HEK293 (cell line): ENCODE measurements around the gene ROCK1.

Source experiments
- CTCF ChIA-PET: fragments of 350-600 bp; formaldehyde crosslinking; extraction: SDS; loops from one replicate; lab custom pipeline; 2021; ENCODE audit warnings: antibody characterized with exemption; lab: Yijun Ruan, JAX
- POLR2A ChIA-PET: fragments of 300-600 bp; formaldehyde crosslinking; extraction: SDS; loops from one replicate; lab custom pipeline; 2020; ENCODE audit warnings: antibody characterized with exemption, inconsistent platforms; lab: Yijun Ruan, JAX
- H3K27ac ChIP-seq: fragments of 200-500 bp; sonication (Bioruptor generic); 2 replicates; pipeline ENCODE4 v1.5.1; 2014; ENCODE audit warnings: low read depth, low read length, control low read depth, inconsistent platforms; ENCODE audit errors: extremely low read depth
- H3K36me3 ChIP-seq, 2 experiments: fragments of 200-500 bp in 1 of 2; sonication (Bioruptor generic) in 1 of 2; 1 replicate in 1 of 2; 2 replicates in 1 of 2; pipeline ENCODE4 v1.5.1; 2014 to 2017; ENCODE audit warnings: inconsistent platforms in 2 of 2, low read length in 2 of 2; ENCODE audit not compliant: control insufficient read depth in 2 of 2, insufficient read depth in 1 of 2
- H3K4me1 ChIP-seq: fragments of 200-500 bp; sonication (Bioruptor generic); 2 replicates; pipeline ENCODE4 v1.5.1; 2014; ENCODE audit warnings: mild to moderate bottlenecking, low read length, inconsistent platforms; ENCODE audit not compliant: control insufficient read depth, insufficient read depth
- H3K4me3 ChIP-seq: 2 replicates; pipeline ENCODE4 v1.5.1; 2011; ENCODE audit warnings: low read depth, mild to moderate bottlenecking, control low read depth, low read length, moderate library complexity
- H3K9me3 ChIP-seq: fragments of 200-500 bp; sonication (Bioruptor generic); 2 replicates; pipeline ENCODE4 v1.5.1; 2014; ENCODE audit warnings: low read depth, low read length, inconsistent platforms; ENCODE audit not compliant: control insufficient read depth, insufficient read depth
- KLF16 ChIP-seq: fragments of 450-650 bp; formaldehyde crosslinking; IDR thresholded peaks from 2 replicates; pipeline ENCODE4 v1.5.1; 2017; ENCODE audit warnings: missing biosample characterization, missing genetic modification characterization
- MEIS1 ChIP-seq: sonication (generic); formaldehyde crosslinking; IDR thresholded peaks from 2 replicates; pipeline ENCODE4 v1.8.1; 2022; ENCODE audit warnings: missing genetic modification reagents, mild to moderate bottlenecking, borderline replicate concordance
- PRDM1 ChIP-seq: fragments of 450-650 bp; formaldehyde crosslinking; IDR thresholded peaks from 2 replicates; pipeline ENCODE4; 2016; ENCODE audit warnings: missing biosample characterization, missing genetic modification characterization
- SETDB1 ChIP-seq: IDR thresholded peaks from one replicate; pipeline ENCODE4 v1.6.1; 2017; ENCODE audit warnings: mild to moderate bottlenecking, low read length, moderate library complexity, mixed read lengths; ENCODE audit not compliant: insufficient read length
- SP7 ChIP-seq: fragments of 450-650 bp; formaldehyde crosslinking; IDR thresholded peaks from 2 replicates; pipeline ENCODE4 v1.5.1; 2016; ENCODE audit warnings: missing biosample characterization, missing genetic modification characterization
- TRIM28 ChIP-seq: IDR thresholded peaks from 2 replicates; pipeline ENCODE4 v1.6.1; 2011; ENCODE audit warnings: low read length, control low read depth, borderline replicate concordance
- ZNF140 ChIP-seq: fragments of 450-650 bp; formaldehyde crosslinking; IDR thresholded peaks from 2 replicates; pipeline ENCODE4 v1.5.1; 2016; ENCODE audit warnings: missing biosample characterization, missing genetic modification characterization
- ZNF23 ChIP-seq: fragments of 450-650 bp; formaldehyde crosslinking; IDR thresholded peaks from 2 replicates; pipeline ENCODE4 v1.5.1; 2016; ENCODE audit warnings: missing biosample characterization, missing genetic modification characterization, borderline replicate concordance
- ZNF248 ChIP-seq: fragments of 450-650 bp; formaldehyde crosslinking; IDR thresholded peaks from 2 replicates; pipeline ENCODE4 v1.5.1; 2017; ENCODE audit warnings: missing biosample characterization, missing genetic modification characterization
- ZNF280D ChIP-seq: fragments of 450-650 bp; formaldehyde crosslinking; IDR thresholded peaks from 2 replicates; pipeline ENCODE4 v1.5.1; 2016; ENCODE audit warnings: missing biosample characterization, missing genetic modification characterization
- ZNF350 ChIP-seq: fragments of 450-650 bp; formaldehyde crosslinking; IDR thresholded peaks from 2 replicates; pipeline ENCODE4 v1.5.0; 2017; ENCODE audit warnings: missing biosample characterization, mild to moderate bottlenecking, missing genetic modification characterization
- ZNF404 ChIP-seq: fragments of 450-650 bp; formaldehyde crosslinking; IDR thresholded peaks from 2 replicates; pipeline ENCODE4 v1.5.1; 2017; ENCODE audit warnings: missing biosample characterization, missing genetic modification characterization
- ZNF426 ChIP-seq: fragments of 450-650 bp; formaldehyde crosslinking; IDR thresholded peaks from 2 replicates; pipeline ENCODE4 v1.5.1; 2017; ENCODE audit warnings: missing biosample characterization, missing genetic modification characterization, mild to moderate bottlenecking, inconsistent platforms, moderate library complexity
- ZNF514 ChIP-seq: fragments of 450-650 bp; formaldehyde crosslinking; IDR thresholded peaks from 2 replicates; pipeline ENCODE4 v1.5.1; 2016; ENCODE audit warnings: missing biosample characterization, missing genetic modification characterization
- ZNF610 ChIP-seq: fragments of 450-650 bp; formaldehyde crosslinking; IDR thresholded peaks from 2 replicates; pipeline ENCODE4 v1.5.1; 2016; ENCODE audit warnings: missing biosample characterization, missing genetic modification characterization, borderline replicate concordance
- ZNF624 ChIP-seq: fragments of 450-650 bp; formaldehyde crosslinking; IDR thresholded peaks from 2 replicates; pipeline ENCODE4 v1.5.1; 2017; ENCODE audit warnings: missing biosample characterization, missing genetic modification characterization
- ZNF704 ChIP-seq: fragments of 450-650 bp; formaldehyde crosslinking; IDR thresholded peaks from 2 replicates; pipeline ENCODE4 v1.5.1; 2016; ENCODE audit warnings: missing biosample characterization, missing genetic modification characterization
- TF ChIP-seq, protein P1 (sequence below): fragments of 450-650 bp; formaldehyde crosslinking; IDR thresholded peaks from 2 replicates; pipeline ENCODE4 v1.5.1; 2016; ENCODE audit warnings: missing biosample characterization, missing genetic modification characterization

ROCK1 gene

GRCh38 chr18:21083017-21083416, 28.6 kb downstream of the ROCK1 start:
- no peaks in the 10 kb centered on the region for H3K36me3 ChIP-seq
- H3K4me1 ChIP-seq = no peaks in the 10 kb centered on the region
- H3K4me3 ChIP-seq = no peak overlapping the region
- H3K9me3 ChIP-seq = no peaks in the 10 kb centered on the region
- TF ChIP-seq, protein P1, sequence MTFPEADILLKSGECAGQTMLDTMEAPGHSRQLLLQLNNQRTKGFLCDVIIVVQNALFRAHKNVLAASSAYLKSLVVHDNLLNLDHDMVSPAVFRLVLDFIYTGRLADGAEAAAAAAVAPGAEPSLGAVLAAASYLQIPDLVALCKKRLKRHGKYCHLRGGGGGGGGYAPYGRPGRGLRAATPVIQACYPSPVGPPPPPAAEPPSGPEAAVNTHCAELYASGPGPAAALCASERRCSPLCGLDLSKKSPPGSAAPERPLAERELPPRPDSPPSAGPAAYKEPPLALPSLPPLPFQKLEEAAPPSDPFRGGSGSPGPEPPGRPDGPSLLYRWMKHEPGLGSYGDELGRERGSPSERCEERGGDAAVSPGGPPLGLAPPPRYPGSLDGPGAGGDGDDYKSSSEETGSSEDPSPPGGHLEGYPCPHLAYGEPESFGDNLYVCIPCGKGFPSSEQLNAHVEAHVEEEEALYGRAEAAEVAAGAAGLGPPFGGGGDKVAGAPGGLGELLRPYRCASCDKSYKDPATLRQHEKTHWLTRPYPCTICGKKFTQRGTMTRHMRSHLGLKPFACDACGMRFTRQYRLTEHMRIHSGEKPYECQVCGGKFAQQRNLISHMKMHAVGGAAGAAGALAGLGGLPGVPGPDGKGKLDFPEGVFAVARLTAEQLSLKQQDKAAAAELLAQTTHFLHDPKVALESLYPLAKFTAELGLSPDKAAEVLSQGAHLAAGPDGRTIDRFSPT = no peak
- TF ChIP-seq ZNF350 (tag by site-specific recombination) (no peak), ZNF280D (tag by site-specific recombination) (no peak), ZNF426 (tag by site-specific recombination) (no peak), MEIS1 (CRISPR knock-in tag) (no peak), ZNF404 (tag by site-specific recombination) (no peak), ZNF248 (tag by site-specific recombination) (peak; percentile 86; the same call in 1 of the 2 replicates), ZNF514 (no peak), ZNF140 (tag by site-specific recombination) (no peak), ZNF704 (no peak), SETDB1 (peak; percentile 65), ZNF624 (tag by site-specific recombination) (no peak), SP7 (no peak), PRDM1 (tag by site-specific recombination) (no peak), ZNF23 (tag by site-specific recombination) (no peak)
- CTCF ChIA-PET = no interaction called here
- H3K27ac ChIP-seq = no peak overlapping the region
- POLR2A ChIA-PET = interaction anchor here (1.0 kb wide), 1 partner anchor 29 kb away, joined by 4 read pairs; no protein-coding TSS in a partner anchor

GRCh38 chr18:21081426-21081825, 30.2 kb downstream of the ROCK1 start:
- H3K4me1 ChIP-seq = no peaks in the 10 kb centered on the region
- TF ChIP-seq ZNF610 (tag by site-specific recombination) = no peak
- TF ChIP-seq ZNF704 = no peak
- no peak for TF ChIP-seq TRIM28
- no peak for TF ChIP-seq KLF16 (tag by site-specific recombination)
- H3K4me3 ChIP-seq = no peak overlapping the region
- POLR2A ChIA-PET = interaction anchor here (1.7 kb wide), 1 partner anchor 30 kb away, joined by 4 read pairs; the partner anchor contains the start of gene ROCK1
- no peaks in the 10 kb centered on the region for H3K36me3 ChIP-seq
- H3K27ac ChIP-seq = no peak overlapping the region
- CTCF ChIA-PET = interaction anchor here (0.9 kb wide), 1 partner anchor 17 kb away, joined by 3 read pairs; no protein-coding TSS in a partner anchor
- no peaks in the 10 kb centered on the region for H3K9me3 ChIP-seq
